GM21526 (cell line): ENCODE measurements around the gene ABCC10.
"Not testable (repeated sequence)": the region's sequence is repeated elsewhere in the genome, so short reads cannot be mapped to it uniquely, and the experiment has no call there.

Source experiments
- ATAC-seq: cut with Tn5 transposase; IDR thresholded peaks from one replicate; pipeline ENCODE4 v1.9.1; 2021; ENCODE audit warnings: moderate library complexity; ENCODE audit not compliant: unreplicated experiment, low FRiP score

Gene ABCC10

DNA sequence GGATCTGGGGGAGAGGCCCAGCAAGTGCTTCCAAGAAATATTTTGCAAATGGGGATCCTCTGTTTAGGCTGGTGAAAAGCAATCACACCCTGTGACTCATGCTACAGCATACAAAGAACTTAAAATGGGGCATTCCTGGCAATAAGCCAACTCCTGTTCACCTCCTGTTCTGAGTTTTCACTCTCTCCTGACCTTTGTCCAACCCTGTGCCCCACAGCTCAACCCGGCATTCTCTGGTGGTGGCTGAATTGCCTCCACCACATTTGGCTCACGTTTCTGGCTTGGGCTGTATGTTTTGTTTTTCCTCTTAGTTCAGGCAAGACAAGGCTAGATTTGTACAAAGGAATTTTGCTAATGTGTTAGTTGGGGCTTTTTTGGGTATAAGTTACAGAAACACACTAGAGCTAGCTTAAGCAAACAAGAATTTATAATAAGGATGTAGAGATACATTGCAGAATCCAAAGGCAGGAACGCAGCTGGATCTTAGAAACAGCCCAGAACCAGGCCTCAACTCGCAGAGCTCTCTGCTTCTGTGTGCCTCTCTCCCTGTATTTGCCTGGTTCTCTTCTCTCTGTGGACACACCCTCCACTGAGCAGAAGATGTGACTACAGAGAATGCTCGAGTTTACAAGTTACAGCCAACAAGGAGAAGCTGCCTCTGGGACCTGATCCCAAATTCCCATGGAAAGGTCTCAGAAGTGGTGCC lies 9.4 kb downstream of the ABCC10 start:
- no peak for ATAC-seq

DNA sequence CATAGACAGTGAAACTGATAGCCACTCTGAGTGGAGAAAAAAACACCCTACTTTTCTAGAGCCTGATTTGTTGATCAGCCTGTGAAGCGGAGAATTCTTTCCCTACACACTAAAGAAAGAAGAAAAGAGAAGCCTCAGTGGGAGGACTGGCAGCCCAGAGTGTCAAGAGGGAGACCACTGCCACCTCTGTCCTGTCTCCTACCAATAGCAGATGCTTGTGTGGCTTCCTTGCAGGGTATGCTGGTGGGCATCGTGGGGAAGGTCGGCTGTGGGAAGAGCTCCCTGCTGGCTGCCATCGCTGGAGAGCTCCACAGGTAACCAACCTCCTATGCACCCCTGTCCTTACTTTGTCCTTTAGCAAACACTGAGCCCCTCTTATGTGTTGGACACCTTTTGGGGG lies 10.4 kb downstream of the ABCC10 start:
- no peak for ATAC-seq

DNA sequence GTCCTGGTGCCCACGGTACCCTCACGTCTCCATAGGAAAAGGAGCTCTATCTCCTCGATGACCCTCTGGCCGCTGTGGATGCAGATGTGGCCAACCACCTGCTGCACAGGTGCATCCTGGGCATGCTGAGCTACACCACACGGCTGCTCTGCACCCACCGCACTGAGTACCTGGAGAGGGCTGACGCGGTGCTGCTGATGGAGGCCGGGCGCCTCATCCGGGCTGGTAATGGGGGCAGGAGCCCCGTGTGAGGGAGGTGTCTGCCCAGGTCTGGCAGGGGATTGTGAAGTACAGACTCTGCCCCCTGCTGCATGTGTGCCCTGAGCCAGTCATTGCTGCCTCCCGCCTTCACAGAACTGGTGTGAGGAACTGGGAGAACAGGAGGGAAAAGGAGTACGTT lies 15.6 kb downstream of the ABCC10 start:
- ATAC-seq, result no peak

DNA sequence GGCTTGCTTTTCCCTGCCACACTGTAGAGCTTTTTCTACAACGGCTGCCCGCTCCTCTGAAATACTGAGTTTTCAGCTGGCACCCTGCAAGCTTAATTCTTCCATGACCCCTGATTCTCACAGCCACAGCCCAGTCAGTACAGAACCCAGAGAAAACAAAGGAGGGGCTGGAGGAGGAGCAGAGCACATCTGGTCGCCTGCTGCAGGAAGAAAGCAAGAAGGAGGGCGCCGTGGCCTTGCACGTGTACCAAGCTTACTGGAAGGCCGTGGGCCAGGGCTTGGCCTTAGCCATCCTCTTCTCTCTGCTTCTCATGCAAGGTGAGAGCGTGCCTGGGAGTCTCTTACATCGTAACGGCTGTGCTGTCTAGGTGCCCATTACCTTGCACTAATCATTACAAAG lies 16.7 kb downstream of the ABCC10 start:
- ATAC-seq, result no peak

DNA sequence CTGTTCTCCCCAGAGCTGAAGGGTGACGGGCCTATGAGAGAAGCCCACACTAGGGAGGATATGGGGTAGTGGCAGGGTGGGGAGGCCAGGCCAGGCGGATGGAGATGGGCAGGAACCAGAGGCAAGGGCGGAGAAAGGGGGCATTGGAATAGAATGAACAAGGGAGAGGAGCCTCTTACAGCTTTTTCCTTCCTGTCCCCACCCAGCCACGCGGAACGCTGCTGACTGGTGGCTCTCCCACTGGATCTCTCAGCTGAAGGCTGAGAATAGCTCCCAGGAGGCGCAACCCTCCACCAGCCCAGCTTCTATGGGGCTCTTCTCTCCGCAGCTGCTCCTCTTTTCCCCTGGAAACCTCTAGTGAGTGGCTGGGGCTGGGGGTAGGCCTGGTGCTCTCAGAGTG lies 17.2 kb downstream of the ABCC10 start:
- no peak for ATAC-seq

DNA sequence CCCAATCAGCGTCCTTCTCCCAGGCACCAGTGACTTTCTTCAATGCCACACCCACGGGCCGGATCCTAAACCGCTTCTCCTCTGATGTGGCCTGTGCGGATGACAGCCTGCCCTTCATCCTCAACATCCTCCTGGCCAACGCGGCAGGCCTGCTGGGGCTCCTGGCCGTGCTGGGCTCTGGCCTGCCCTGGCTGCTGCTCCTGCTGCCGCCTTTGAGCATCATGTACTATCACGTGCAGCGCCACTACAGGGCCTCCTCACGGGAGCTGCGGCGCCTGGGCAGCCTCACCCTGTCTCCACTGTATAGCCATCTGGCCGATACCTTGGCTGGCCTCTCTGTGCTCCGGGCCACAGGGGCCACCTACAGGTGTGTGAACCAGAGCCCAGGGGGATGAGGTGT lies 18.2 kb downstream of the ABCC10 start:
- ATAC-seq, result no peak

DNA sequence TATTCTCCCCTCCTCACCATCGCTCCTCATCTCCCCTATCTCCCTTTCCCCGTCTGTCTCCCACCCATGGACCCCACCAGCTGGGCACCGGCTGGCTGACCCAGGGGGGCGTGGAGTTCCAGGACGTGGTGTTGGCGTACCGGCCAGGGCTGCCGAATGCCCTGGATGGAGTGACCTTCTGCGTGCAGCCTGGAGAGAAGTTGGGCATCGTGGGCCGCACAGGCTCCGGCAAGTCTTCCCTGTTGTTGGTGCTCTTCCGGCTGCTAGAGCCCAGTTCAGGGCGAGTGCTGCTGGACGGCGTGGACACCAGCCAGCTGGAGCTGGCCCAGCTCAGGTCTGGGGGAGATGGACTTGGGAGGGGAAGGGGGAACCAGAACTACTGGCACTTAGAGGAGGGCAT lies 20.3 kb downstream of the ABCC10 start:
- ATAC-seq, result no peak

DNA sequence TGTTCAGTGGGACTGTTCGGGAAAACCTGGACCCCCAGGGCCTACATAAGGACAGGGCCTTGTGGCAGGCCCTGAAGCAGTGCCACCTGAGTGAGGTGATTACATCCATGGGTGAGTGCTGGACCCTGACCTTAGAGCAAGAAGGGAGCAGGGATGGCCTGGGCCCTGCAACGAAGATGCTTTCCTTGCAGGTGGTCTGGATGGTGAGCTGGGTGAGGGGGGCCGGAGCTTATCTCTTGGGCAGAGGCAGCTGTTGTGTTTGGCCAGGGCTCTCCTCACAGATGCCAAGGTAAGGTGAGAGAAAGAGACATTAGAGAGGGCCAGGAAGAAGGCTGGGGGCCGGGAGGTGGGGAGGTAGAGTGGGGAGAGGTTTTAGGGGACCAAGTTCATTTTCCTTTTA lies 21.6 kb downstream of the ABCC10 start:
- ATAC-seq, result no peak

DNA sequence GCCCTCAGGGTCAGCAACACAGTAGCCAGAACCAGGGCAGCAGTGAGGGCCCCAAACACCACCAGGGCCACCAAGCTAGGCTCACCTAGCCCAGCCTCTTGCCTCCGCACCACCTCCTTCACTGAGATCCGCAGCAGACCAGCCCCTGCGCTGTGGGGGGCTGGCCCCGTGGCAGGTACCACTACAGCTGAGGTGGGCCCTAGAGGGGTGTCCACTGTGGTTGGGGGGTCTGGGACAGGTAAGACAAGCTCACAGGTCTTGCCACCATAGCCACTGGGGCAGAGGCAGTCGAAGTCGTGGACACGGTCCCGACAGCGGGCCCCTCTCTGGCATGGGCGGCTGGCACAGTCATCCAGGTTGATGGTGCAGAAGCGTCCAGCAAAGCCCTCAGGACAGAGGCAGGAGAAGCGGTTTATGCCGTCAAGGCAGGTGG lies 23.4 kb downstream of the ABCC10 start:
- ATAC-seq, result no peak

DNA sequence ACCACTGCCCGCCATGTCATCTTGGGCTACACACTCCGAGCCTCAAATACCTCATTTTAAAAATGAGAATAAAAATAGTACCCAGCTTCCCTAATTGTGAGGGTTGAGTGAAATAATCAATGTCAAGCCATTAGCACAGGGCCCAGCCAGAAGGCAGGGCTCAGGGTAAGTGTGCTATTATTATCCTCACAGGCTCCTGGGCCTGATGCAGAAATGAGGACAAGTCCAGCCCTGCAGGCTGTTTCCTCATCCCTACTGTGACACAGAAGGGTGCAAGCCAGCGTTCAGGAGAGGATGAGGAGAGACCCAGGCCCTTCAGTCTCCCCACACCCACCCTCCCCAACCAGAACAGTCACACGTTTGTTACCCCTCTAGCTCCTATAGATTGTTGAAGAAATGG lies 24.0 kb downstream of the ABCC10 start:
- no peak for ATAC-seq

DNA sequence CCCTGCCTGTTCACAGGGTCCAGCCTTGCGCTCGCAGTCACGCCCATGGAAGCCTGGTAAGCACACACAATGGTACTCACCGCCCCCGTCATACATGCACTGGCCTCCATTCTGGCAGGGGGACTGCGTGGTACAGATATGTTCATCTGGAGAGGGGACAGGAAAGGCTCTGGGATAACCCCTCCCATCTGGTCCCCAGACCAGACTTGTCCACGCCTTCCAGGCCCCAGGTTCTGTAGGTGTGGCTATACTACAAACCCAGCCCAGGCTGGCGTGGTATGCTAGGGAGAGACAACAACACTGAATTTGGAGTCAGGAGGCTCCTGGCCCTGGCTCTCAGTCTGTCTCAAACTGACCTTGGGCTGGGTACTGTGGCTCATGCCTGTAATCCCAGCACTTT lies 24.6 kb downstream of the ABCC10 start:
- no peak for ATAC-seq

DNA sequence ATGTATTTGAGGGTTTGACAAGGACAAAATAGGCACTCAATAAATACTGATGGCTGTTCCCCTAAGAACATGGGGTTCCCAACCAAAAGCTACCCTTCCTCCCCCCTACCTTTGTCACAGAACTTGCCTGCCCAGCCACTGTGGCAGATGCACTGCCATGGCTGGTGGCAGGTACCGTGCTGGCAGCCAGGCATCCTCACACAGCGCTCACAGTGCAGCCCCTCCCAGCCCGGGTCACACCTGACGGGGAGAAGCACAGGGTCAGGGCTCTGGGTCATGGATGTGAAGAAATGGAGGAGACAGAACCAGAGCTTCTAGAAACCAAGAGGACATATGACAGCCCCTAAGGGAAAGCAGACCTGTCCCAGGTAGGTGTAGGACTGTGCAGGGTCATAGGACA lies 25.6 kb downstream of the ABCC10 start:
- ATAC-seq, result no peak

DNA sequence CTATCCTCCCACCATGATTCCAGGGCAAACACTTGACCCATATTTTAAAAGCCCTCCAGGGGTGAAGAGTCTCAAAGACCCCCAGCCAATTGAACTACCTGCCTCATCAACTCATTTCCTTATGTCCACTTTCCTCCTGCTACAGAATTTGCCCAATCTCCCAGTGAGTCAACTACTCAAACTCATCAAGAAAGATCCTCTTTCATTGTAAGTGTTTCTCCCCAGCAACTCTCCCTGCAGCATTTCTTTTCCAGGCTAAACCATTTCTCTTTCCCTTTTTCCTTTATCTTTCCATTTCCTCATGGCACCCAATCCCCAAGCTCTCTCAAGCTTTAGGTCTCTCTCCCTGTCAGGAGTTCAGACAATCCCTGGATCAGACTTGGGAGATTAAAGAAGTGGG lies 26.5 kb downstream of the ABCC10 start:
- ATAC-seq, result no peak

DNA sequence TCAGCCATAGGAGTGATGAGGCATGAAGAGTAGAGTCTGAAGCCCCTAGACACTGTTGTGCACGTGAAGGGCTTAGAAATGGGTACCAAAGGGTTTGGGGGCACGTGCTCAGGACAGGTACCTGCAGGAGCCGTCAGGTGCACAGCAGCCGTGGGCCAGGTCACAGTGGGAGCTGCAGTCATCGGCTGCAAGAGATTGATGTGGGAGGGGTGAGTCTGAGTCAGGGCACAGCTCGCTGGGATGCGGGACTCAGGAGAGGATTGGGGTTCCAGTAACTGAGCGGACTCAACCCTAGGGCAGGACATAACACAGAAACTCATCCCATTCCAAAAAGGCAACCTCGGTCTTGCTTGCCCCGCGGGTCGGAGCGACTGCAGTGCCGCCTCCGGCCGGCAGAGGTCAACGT lies 27.0 kb downstream of the ABCC10 start:
- ATAC-seq, result no peak

DNA sequence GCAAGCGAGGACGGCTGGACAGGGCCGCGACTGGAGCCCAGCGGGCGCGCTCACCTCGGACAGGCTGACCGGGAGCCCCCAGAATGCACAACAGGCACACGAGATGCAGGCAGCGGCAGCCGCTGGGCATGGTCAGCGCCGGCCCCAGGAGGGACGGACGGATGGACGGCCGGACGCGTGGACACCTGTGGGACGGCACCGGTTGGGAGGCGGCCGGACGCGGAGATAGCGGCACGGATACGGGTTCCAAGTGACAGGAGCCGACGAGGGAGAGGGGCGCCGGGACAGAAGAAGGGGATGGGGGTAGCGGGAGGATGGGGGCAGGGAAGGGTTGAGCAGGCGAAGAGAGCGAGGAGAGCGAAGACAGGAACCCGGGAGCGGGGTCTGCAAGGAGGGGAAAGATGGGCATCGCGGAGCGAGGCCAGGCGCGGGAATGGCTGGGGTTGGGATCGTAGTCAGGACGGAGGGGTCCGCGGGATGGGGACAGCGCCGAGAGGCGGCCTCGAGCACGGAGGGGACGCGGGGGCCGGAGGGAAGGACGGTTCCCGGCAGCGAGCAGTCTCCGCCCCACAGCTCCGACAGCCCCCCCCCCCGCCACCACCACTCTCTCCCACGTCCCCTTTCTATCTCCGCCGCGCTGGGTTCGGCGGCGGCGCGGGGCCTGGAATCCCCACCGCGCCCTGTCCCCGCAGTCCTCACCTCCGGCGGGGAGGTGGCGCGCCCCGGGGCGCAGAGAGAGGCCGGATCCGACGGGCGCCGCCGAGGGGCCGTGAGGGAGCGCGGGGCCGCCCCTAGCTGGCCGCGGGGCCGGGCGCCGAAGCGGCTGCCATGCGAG lies 27.6 kb downstream of the ABCC10 start:
- ATAC-seq, result no peak

DNA sequence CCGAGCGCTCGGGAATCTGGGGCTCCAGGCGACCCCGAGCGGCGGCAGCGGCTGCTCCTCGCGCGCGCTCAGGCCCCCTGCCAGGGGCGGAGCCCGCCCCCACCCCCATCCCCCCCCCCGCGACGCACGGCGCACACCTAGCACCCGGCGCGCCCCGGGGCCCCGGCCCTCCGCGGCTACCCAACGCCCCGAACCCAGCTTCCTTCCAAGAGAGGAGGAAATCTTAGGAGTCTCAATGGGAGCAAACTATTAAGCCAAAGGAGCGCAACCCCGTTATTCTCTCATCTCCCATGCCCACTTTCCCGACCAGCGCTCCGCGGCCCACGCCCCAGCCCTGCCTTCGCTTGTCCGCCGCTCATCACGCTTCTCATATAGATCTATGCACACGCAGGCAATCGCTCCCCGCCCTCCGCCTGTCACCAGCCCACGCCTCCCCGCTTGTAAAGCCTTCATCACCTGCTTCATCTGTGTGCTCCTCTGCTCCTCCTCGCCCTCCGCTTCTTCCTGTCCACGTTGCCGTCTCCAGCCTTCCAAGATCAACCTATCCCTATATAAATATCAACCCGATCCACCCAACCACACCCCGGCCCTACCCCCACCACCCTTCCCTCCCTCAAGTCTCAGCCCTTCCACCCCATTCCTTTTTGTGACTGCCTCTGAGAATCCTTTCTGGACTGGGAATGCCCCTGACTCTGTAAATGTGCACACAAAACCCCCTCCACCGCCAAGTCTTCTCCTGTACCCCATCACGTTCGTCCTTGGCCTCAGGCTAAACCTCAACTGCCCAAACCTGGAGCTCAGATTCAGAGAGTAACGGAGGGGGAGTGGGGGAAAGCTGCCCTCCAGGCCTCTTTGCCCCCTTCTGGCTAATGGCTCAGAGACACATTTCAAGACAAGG lies 28.4 kb downstream of the ABCC10 start, which contains the start of gene DLK2:
DLK2 (minus strand) TSS at position 18 of the 898 bp plus-strand sequence. CDS start 723 bp downstream, outside the sequence.
- ATAC-seq, result no peak

DNA sequence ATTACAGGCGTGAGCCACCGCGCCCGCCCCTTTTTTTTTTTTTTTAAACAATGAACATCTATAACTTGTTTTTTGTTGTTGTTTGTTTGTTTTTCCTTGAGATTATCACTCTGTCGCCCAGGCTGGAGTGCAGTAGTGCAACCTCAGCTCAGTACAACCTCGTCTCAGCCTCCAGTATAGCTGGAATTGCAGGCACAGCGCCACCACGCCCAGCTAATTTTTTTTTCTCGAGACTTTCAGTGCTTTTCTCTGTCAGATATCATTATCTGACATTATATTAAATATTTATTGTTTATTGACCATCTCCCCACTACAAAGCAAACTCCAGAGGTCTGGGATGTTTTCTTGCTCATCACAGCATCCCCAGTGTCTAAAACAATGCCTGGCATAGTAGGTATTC lies 30.3 kb downstream of the ABCC10 start:
- no peak for ATAC-seq

DNA sequence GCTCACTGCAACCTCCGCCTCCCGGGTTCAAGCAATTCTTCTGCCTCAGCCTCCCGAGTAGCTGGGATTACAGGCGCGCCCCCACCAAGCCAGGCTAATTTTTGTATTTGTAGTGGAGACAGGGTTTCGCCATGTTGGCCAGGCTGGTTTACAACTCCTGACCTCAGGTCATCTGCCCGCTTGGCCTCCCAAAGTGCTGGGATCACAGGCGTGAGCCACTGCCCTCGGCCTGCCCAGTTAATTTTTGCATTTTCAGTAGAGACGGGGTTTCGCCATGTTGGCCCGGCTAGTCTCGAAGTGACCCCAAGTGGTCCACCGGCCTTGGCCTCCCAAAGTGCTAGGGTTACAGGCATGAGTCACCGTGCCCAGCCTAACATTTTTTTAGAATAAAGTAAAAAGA lies 30.8 kb downstream of the ABCC10 start:
- not testable (repeated sequence) for ATAC-seq

DNA sequence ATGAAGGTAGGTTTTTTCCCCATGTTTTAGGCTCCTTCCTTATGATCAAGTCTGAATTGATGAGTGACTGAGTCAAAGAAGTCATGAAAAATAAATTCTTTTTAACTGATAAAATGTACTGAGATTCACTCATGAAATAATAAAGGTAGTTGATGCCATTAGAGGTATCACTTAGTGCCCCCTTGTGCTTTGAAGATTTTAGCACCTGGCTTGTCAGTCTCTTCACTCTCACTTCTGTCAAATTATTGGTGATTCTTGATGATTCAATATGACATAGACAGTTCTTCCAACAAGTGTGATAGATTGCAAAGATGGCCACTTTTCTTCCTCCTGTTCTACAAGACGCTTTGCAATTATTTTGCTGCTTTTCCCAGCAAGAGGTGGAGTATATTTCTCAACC lies 32.2 kb downstream of the ABCC10 start:
- ATAC-seq, result no peak

DNA sequence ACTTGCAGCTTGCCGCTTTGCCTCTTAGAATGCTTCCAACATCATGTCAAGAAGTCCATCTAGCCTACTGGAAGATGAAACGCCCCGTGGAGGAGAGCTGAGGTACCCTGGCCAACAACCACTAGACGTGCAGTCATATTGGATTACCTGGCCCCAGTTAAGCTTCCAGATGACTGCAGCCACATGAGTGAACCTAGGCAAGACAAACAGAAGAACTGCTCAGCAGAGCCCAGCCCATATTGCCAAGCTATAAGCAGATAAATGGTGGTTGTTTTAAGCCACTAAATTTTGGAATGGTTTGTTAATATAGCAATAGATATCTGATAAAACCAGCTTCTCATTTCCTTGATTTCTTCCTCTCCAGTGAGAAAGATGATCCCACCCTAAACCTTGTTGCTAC lies 32.7 kb downstream of the ABCC10 start:
- no peak for ATAC-seq

DNA sequence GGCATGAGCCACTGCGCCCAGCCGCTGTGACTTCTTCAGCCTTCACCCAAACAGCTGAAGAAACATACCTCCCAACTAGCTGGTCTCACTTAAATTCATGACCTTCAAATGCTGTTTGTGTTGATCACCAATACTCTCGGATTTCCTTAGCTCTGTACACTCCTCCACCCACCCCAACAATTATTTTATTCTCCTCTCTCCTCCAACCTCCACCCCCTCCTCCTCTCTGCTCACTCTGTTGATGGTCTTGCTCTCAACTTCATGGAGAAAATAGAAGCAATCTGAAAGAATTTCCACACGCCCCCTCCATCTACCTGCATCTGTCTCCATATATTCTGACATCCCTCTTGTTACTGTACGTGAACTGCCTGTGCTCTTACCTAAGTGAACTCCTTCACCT lies 34.6 kb downstream of the ABCC10 start:
- no peak for ATAC-seq
